HG03432 (cell line): Measurements from ENCODE around the gene THEMIS.
"Not testable (repeated sequence)": the region's sequence is repeated elsewhere in the genome, so short reads cannot be mapped to it uniquely, and the experiment has no call there.

Experiments used
- ATAC-seq: cut with Tn5 transposase; IDR thresholded peaks from one replicate; pipeline ENCODE4 v1.9.1; 2021; ENCODE audit warnings: mild to moderate bottlenecking, moderate library complexity; ENCODE audit not compliant: unreplicated experiment

THEMIS gene

DNA sequence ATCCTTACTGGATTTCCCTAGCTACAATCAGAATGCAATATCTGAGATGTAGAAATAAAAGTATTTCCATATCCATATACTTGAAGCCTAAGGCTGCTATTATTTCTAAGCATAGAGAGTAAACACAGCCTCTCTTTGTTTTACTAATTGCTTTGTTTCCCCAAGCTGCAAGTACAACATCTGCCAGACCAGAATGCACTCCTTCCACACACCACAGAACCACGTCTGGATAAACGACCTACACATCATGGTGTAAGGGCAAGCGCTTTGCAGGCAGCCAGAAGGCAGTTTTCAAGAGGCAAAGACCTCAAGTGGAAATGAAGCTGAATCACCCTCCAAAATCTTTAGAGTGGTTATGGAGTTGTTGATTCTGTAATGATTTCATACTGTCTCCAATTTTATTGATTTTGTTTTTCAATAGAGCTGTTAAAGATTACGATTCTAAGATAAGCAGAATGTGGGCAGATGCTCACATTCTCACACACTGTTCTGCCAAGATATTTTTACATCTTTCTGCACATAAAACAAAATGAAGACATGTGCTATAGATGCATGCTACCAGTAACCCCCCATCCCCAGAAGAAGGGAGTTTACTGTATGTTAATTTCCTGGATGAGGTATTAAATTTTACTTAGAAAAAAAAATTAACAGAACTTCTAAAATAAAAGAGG is 88.8 kb downstream of the THEMIS start:
- no peak for ATAC-seq

DNA sequence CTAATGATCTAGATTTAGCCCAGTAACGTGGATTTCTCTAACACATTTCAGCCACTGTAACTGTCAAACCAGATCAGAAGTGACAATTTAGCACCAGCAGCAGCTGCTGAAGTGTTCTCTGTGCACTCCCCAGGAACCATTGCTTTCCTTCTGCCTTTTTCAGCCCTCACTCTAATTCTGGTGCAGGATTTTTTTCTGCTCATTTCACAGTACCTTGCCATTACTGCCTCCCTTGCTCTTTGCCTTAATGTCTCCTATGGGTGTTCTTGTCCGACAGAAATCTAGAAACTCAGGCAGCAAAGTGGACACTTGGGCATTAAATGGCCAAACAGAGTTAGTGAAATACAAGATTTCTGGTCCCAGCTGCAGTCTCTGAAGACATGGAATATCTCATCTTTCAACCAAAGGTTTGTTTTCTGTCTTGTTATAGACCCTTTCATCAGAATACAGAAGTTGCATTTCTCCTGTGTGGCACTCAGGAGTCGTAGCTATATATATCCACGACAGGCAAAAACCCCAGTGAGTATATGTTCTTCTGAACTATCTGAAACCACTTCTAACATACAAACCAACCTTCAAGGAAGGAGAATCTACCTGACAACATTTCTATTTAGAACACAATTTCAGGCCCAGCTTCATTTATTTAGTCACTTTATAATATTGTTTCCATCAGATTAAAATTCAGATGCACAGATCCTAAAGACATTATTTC is 92.9 kb downstream of the THEMIS start:
- ATAC-seq = no peak

DNA sequence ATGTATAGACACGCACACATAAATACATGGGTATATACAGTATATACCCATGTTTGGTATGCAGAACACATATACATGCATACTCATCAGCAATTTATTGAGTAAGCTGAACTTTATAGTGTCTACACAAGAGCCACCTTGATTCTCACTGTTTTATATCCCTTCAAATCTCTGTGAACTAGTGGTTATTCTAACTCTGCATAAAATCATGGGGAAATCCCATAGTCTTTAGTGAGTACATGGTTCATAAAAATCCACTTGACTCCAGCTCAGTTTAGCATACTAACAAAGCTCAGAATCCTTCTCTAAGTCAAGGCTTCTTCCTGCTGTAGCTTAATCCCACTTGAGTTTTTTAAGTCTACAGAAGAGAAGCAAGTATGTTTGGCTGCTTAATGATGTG is 104.1 kb downstream of the THEMIS start:
- no peak for ATAC-seq

DNA sequence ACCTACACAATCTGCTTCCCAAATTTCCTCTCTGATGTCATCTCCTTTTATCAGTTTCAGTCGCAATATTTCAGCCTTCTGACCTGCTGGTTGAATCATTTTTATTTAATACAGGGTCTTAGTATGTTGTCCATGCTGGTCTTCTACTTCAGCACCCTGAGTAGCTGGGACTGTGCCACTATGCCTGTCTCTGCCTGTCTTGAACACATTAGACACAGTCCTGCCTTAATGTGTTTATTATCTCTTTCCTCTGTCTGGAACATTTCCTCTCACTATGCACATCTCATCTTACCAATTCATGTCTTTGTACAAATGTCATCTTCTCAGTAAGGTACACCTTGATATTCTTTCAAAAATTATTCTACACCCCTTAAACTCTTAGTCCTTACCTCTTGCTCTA is 106.5 kb downstream of the THEMIS start:
- ATAC-seq = no peak

DNA sequence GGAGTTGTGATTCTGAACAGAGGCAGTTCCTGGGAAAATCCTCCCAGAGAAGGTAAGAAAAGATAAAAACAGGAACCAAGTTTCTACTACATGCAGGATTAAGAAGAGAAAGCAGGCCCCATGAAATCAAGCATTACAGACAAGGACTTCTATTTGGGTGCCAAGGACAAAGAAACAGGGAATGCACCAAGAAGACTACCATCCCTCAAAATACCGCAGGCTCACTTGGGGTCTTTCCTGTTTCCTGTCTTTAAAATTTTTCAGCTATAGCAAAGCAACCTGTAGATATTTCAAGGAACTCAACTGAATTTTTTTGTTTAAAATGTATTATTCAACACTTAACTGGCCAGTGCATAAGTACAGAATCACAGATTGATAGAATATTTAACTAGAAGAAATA is 107.5 kb downstream of the THEMIS start:
- no peak for ATAC-seq

DNA sequence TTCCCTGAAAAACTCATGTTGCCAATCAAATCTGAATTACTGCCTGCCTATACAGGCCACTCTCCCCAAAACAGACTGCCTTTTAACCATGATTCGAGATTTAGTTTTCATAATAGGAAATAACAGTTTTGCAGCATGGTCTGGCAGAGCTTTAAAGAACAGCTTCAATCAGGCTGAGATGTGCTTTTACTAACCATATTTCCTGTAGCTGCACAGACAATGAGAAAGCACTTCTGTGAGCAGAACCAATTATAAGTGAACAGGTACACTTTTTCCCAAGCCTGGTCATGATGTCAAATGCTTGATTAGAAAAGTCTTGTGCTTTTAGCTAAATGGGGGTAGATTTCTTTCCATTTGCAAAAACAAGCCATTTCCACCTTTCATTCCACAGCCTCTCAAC is 108.2 kb downstream of the THEMIS start:
- no peak for ATAC-seq

DNA sequence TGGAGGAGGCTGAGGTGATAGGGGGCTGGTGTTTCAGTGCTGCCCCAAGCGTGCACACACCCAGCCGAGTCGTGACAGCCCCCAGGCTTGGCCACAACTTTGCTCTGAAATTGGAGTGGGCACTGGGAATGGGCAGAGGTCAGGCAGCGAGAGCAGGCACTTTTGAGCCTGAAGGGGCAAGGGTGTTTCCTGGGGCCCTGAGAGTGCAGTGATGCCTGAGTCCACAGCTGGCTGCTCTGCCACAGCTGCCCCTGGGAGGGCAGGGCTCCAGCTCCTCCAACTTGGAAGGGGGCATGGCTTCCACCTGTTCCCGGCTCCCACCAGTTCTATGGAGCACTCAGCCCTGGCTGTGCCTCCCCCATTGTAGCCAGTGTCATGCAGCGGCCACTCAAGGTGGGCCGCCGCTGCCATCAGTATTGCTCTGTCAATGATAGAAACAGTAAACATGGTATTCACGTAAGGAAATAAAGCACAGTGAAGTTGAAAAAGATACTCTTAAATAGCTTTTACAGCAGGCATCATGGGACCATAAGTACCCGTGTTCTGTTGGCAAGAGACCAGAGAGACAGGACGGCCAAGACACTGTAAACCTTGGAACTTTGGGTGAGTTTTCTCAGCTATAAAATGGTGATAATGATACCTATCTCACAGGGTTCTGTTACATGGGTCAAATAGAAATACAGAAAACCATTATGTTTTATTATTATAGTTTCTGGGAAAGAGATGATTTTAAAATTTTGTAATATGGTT is 108.9 kb downstream of the THEMIS start:
- ATAC-seq = no peak

DNA sequence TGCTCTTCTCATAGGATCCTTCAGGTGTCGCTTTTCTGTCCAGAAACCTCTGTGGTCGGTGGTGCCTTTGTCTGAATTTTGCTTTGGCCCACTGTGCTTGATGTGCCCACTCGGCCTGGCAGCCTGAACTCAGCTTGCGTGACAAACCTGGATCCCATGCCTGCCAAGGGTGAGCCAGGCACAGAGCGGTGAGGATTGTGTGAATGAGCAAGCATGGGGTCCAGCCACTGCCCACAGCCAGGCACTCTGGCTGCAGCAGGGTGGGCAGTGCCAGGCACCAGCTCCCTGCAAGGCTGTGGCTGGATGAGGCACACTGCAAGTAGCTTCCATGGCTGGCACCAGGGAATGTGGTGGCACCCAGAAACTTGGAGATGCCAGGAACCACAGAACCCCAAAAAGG is 110.3 kb downstream of the THEMIS start:
- no peak for ATAC-seq

DNA sequence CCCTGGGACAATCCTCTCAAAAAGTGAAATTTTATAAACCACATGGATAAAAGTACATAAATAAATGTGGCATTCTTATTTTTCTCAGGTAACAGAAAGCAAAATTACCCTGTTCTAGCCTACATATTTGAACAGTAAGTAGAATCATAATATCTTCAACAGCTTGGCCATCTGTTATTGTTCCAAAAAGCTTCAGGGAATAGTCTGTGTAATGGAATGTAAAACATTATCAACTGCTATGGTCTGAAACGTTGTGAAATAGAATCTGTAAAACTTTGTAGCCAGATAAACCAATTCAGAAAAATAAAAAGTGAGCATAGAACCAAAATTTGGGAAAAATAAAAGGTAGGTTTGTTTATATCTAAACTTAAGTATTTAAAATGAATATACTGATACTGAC is 114.7 kb downstream of the THEMIS start:
- no peak for ATAC-seq

DNA sequence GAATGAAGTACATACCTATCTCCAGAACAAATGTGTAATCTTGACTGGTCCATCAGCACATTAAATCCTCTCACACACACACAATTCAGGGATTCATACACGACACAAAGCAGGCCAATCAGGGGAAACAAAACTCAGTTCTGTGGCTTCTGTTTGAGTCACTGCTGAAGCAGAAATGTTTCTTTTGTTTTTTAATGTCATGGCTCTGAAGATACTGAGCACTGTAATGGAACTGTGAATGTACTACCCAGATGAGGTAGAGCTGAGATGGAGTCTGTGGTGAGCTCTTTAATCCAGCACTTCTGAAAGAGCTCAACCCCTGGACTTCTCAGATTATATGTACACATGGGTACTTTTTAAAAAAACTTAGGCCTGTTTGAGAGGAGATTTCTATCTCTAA is 116.4 kb downstream of the THEMIS start:
- ATAC-seq = no peak

DNA sequence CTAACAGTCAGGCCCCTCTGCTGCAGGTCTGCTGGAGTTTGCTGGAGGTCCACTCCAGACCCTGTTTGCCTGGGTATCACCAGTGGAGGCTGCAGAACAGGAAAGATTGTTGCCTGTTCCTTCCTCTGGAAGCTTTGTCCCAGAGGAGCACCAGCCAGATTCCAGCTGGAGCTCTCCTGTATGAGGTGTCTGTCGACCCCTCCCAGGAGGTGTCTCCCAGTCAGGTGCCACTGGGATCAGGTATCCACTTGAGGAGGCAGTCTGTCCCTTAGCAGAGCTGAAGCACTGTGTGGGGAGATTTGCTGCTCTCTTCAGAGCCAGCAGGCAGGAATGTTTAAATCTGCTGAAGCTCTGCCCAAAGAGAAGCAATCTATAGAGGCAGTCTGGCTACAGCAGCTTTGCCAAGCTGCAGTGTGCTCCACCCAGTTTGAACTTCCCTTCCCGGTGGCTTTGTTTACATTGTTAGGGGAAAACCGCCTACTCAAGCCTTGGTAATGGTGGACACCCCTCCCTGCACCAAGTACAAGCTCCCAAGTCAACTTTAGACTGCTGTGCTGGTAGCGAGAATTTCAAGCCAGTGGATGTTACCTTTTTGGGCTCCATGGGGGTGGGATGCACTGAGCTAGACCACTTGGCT is 119.1 kb downstream of the THEMIS start:
- not testable (repeated sequence) for ATAC-seq

DNA sequence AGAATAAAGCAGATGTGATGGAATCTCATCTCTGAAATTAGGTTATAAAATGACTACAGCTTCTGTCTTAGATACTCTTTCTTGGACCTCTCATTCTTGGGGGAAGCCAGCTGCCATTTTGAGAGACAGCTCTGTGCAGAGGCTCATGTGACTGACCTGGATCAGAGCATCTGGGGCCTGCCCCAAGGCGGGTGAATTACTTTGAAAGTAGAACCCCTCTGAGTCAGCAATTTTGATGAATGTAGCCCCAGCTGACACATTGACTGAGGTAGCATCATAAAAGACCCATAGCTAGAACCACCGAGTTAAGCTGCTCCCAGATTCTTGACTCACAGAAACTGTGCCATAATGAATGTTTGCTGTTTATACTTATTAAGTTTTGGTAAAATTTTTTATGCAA is 124.5 kb downstream of the THEMIS start:
- ATAC-seq = no peak

DNA sequence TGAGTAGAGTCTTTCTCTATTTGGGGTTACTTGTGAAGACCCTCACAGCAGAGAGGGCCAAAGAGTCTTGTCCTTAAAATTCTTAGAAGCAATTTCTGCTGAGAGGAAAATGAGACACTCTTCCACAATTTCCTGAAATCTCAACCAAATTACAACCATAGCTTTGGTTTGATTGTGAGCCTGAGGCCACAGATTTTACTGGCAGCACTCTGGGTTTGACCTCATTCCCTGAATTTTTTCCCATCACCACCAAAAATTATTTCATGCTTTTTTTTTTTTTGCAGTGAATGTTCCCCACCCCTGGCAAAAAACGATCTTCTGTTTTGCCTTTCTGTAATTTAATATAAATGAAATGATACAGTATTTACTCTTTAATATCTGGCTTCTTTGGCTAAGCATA is 125.5 kb downstream of the THEMIS start:
- ATAC-seq = no peak

DNA sequence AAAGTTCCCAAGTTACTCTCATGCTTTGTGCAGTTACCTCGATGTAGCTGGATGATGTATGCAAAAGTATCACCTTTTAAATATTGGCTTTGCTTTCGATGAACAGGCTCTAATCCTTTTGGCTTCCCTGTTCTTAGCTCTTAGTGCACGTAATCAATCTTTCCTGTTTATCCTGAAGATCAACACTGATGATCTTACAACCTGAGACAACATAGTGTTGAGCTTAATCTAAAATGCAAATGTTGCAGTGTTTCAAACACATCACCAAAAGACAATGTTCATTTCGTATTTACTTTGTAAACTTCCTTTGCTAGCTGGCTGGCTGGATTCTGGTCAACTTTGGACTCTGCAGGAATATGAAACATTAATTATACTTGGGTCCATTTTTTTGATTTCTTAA is 132.1 kb downstream of the THEMIS start:
- ATAC-seq = no peak

DNA sequence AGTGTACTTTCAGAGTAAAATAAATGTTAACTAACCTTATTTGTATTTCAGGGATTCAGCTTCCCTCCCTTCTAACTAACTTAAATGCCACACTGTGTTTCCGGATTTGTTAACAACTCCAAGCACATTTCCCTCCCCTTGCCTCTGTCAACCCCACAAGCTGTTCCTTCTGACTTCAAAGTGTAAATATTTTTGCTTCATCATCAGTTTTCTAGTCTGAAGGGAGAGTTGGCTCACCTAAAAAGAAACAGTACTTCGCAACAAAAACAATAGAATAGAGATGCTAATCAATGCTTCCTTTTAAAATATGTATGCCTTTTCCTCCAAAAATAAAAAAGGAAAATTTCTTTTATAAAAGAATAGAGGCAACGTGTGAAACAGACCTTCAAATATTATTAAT is 132.6 kb downstream of the THEMIS start:
- no peak for ATAC-seq

DNA sequence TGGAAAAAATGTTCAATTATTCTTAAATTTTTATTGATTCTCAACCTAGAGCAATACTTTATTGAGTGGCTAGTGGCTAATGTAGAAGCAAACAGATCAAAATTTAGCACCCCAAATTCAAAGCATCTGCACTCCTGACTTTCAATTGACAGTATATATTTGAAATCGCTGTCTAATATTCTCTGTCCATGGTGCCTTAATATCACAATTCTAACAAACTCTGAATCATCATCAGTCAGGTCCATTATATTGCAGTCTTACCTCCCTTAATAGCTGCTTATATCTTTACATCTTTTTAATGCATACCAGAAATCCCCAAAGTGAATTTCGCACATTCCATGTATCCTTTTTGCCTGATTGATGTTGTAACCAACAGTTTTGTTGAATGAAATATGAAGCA is 134.9 kb downstream of the THEMIS start:
- no peak for ATAC-seq

DNA sequence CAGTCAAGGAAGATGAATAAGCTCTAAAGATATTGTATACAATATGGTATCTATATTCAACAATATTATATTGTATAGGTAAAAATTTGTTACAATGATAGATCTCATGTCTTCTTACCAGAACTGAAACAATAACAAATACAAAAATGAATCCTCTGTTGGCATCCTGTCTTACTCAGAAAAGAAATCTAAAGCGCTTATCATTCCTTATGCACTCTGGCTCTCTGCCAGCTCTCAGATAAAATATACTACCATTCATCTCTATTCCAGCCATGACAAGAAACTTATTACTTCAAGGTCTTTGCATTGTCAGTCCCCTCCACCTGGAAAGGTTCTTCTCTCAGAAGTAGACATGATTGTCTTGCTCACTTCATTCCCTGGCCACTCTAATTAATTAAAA is 138.6 kb downstream of the THEMIS start:
- ATAC-seq = no peak

DNA sequence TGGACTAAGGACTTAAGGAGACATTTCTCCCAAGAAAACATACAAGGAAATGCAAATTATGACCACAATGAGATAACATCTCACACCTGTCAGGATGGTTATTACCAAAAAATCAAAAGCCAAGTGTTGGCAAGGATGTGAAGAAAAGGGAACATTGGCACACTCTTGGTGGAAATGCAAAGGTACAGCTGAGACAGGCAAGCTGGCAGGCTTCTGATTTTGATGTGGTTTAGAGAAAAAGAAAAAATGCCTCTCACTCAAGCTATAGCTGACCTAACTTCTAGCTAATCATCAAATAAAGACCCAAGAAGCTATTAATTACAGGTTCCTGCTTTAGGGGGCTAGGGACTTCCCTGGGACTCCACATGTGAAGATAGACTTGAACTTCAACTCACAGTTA is 139.8 kb downstream of the THEMIS start:
- ATAC-seq = no peak

DNA sequence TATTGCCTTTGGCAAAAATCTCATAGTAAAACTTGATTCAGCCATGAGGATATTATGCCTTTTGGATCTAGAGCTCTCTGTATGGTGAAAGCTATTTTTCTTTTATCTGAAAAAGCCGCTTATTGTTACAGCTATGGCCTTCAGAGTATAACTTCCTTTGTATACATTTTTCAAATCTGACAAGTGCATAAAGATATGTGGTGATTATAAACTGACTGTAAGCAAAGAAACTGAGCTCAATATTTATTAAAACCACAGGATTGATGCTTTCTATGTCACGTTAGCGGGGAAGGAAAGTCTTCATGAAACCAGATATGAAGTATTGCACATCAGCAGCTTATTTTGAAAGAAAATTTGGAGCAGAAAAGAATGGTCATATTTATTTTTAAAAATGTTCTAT is 151.8 kb downstream of the THEMIS start:
- ATAC-seq = no peak

DNA sequence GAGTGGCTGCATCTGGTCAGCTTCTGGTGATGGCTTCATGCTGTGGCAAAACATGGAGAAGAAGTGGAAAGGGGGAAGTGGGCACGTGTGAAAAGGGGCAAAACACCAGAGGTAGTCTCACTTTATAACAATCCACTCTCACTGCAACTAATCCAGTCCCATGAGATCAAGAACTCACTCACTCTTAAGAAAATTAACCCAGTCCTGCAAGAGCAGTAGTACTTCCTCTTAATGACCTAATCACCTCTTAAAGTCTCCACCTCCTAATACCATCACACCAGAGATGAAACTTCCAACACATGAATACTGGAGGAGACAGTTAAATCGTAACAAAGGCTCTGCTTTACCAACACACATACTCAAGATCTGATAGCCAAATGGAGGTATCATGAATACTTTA is 152.6 kb downstream of the THEMIS start:
- peak; percentile 58 for ATAC-seq

DNA sequence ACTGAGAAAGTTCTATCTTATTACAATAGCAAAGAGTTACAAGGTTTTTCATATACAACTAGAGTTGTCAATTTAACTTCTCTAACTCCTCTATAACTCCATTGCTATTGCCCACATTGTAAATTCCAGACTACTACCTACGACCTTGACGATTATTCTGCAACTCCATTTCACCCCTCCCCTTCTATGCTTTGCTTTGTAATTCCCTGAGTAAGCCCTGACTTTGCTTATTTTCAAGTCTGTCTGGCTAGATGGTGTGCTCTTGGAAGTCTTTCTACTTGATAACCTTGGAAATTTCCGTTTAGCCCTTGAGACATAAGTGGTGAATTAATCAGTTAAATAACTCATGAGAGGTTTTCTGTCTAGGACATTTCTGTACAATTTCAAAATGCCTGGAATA is 162.4 kb downstream of the THEMIS start:
- ATAC-seq = no peak

DNA sequence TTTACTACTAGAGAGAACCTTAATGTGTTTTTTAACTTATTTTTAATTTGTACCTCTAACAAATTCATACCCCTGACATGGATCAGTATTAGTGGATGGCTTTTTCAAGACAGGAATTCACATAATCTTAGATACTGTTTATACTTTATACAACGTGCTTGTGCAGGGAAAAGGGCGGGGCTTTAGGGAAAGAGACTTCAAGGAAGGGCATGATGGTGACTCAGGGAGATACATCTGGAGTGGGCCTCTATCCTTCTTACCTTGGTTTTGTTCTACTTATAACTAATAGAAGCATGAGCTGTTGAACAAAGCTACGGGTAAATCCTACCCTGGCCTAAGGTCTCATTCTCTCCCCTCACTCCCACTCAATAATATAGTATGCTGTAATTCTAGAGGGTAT is 163.1 kb downstream of the THEMIS start:
- no peak for ATAC-seq
